Pancreas (tissue), 10 donors: Measurements from ENCODE around the gene TOP1. TPM values are rescaled to one million over a fixed set of nuclear protein-coding genes. Genes with fewer than 3 reads are reported as not detected.

Experiments used
- ATAC-seq, 4 donors: fragments of 200-7000 bp; cut with Tn5 transposase; one replicate each; pipeline versions ENCODE4 v1.8.0 to v1.9.1; 2020; ENCODE audit warnings: mild to moderate bottlenecking in 4 of 4, moderate library complexity in 4 of 4
- DNase-seq, 6 donors: peaks; one replicate each; pipeline ENCODE4 v3.0.0-alpha.2; 2020
- FAIRE-seq: peaks from 2 replicates; lab custom pipeline; 2012; peaks lifted over from hg19 to GRCh38; lab: Jason Lieb, UNC
- H3K27ac ChIP-seq, 4 donors: fragments of 200-600 bp; sonication (generic); 1 replicate in 3 of 4; 2 replicates in 1 of 4; pipeline versions ENCODE4 v1.5.0 to v1.8.0; 2020
- H3K27me3 ChIP-seq, 4 donors: fragments of 200-600 bp; one replicate each; pipeline ENCODE4 v1.8.0; 2021
- H3K36me3 ChIP-seq, 3 donors: fragments of 200-600 bp; sonication (generic) in 1 of 3; one replicate each; pipeline versions ENCODE4 v1.5.0 to v1.8.0; 2020 to 2021
- H3K4me1 ChIP-seq, 3 donors: fragments of 200-600 bp; one replicate each; pipeline ENCODE4 v1.8.0; 2021
- H3K4me3 ChIP-seq, 4 donors: fragments of 200-600 bp; sonication (generic) in 2 of 4; one replicate each; pipeline versions ENCODE4 v1.5.0 to v1.8.0; 2020 to 2021
- H3K9me3 ChIP-seq, 4 donors: fragments of 200-600 bp; one replicate each; pipeline ENCODE4 v1.8.0; 2021
- CTCF ChIP-seq, 4 donors: fragments of 200-600 bp; sonication (generic) in 3 of 4; IDR thresholded peaks; one replicate each; pipeline versions ENCODE4 v1.5.0 to v1.8.0; 2021; ENCODE audit warnings: antibody characterized with exemption in 4 of 4
- WGBS, 2 donors: extraction: QIAGEN DNeasy Blood & Tissue Kit; methylation state at CpG; one replicate each; pipeline ENCODE4 v1.1.7; 2013; 5-methylcytosine and 5-hydroxymethylcytosine counted together
- intact Hi-C, 3 donors: fragments of 100-400 bp; cut with DNase I; formaldehyde crosslinking; loops; one replicate each; pipeline versions ENCODE4 v1.11.1 to v1.14.2; 2022
- polyA plus RNA-seq, 2 donors: library from polyadenylated mRNA; stranded (reverse); fragments of 200-250 nt; gene quantifications; one replicate each; pipeline ENCODE4 v1.2.3, GENCODE V29; 2013
- total RNA-seq, 6 donors: library from RNA; stranded (reverse); fragmentation: NEBNext Ultra II Directional in 4 of 6; extraction: Animal tissue kit (Norgen Biotek cat#: 25700) in 4 of 6; gene quantifications; one replicate each; pipeline versions ENCODE4 v1.2.1 to v1.2.4, GENCODE V29; 2021 to 2023
- donor health status: healthy with polysubstance abuse.
- donor health status: DM: no; HTN: no; CAD: no; lungs with moderate emphysema.
- donor health status: DM: no; HTN: no; CAD: no.
- donor health status: control.
- donor health status: control.
- donor health status: Bipolar disorder and iron deficiency.
- donor health status: DM: yes; HTN: yes; CAD: no.
- donor health status: DM: no; HTN: no; CAD: no.
- donor health status: DM: no; HTN: no; CAD: no.
- donor health status: DM: yes; HTN: yes; CAD: no.

Gene TOP1
- total and polyA plus RNA-seq, 8 donors, result 9.6 to 25.6 (median 16.2) TPM

GRCh38 chr20:41017448-41018042 is 11.1 kb upstream of the TOP1 start:
- WGBS, 2 donors, result 66 to 68% methylated on average over 3 of the region's 3 CpGs
- FAIRE-seq, result no peak
- DNase-seq, result no peak
- no peak overlapping the region for H3K4me3 ChIP-seq
- H3K9me3 ChIP-seq, result no peaks in the 10 kb centered on the region
- no peaks in the 10 kb centered on the region for H3K36me3 ChIP-seq
- no peaks in the 10 kb centered on the region for H3K4me1 ChIP-seq
- TF ChIP-seq CTCF (IDR thresholded peaks at IDR 0.05), result no peak
- no peaks in the 10 kb centered on the region for H3K27me3 ChIP-seq
- no peak overlapping the region for H3K27ac ChIP-seq
- no peak for ATAC-seq
- intact Hi-C loops, result no loop called here

GRCh38 chr20:41018153-41018552 is 10.5 kb upstream of the TOP1 start:
- H3K9me3 ChIP-seq, result no peaks in the 10 kb centered on the region
- H3K27me3 ChIP-seq, result no peaks in the 10 kb centered on the region
- ATAC-seq (no peak), DNase-seq (no peak), FAIRE-seq (no peak)
- no peak overlapping the region for H3K27ac ChIP-seq
- H3K4me1 ChIP-seq, result no peaks in the 10 kb centered on the region
- no peak overlapping the region for H3K4me3 ChIP-seq
- H3K36me3 ChIP-seq, result no peaks in the 10 kb centered on the region
- TF ChIP-seq CTCF (IDR thresholded peaks at IDR 0.05), result no peak
- WGBS, 2 donors, result 88% methylated on average over 2 of the region's 2 CpGs
- intact Hi-C loops, result no loop called here

GRCh38 chr20:41023549-41023948 is 5.1 kb upstream of the TOP1 start:
- ATAC-seq (no peak), FAIRE-seq (no peak), DNase-seq (no peak)
- WGBS, 2 donors, result 55 to 65% methylated on average over 3 of the region's 3 CpGs
- H3K9me3 ChIP-seq, result no peaks in the 10 kb centered on the region
- no peak overlapping the region for H3K27ac ChIP-seq
- peaks cover 0 to 6% (median 0%) of the 10 kb centered on the region in 3 donors for H3K4me1 ChIP-seq
- no peaks in the 10 kb centered on the region for H3K27me3 ChIP-seq
- intact Hi-C loops, result no loop called here
- no peak overlapping the region for H3K4me3 ChIP-seq
- H3K36me3 ChIP-seq, result no peaks in the 10 kb centered on the region
- no peak for TF ChIP-seq CTCF (IDR thresholded peaks at IDR 0.05)

- intact Hi-C loops, result no loop called here
- no peak for TF ChIP-seq CTCF (IDR thresholded peaks at IDR 0.05)
- DNase-seq, result no peak
- Histone ChIP-seq H3K4me3 (no peak overlapping the region), H3K27ac (no peak overlapping the region), H3K27me3 (no peaks in the 10 kb centered on the region), H3K9me3 (no peaks in the 10 kb centered on the region), H3K36me3 (no peaks in the 10 kb centered on the region), H3K4me1 (peaks cover 10 to 30% (median 18%) of the 10 kb centered on the region in 3 donors)
- FAIRE-seq, result no peak
- no peak for ATAC-seq
- WGBS, 2 donors, result 90 to 96% methylated on average over 8 of the region's 8 CpGs
These were observed 1.3 kb upstream of the TOP1 start for GRCh38 chr20:41027366-41027765.

GRCh38 chr20:41027872-41028358 is 707 bp upstream of the TOP1 start:
- WGBS, 2 donors, result 31 to 37% methylated on average over 10 of the region's 10 CpGs

More at GRCh38 chr20:41027872-41028358, 707 bp upstream of the TOP1 start:
- no peak for TF ChIP-seq CTCF (IDR thresholded peaks at IDR 0.05)
- no peaks in the 10 kb centered on the region for H3K9me3 ChIP-seq
- DNase-seq (no peak), FAIRE-seq (no peak), ATAC-seq (no peak)
- H3K27me3 ChIP-seq, result no peaks in the 10 kb centered on the region
- H3K4me3 ChIP-seq, result peak overlapping the region in 3 of 4 donors; percentile 84 to 100 (median 98)
- H3K4me1 ChIP-seq, result peaks cover 16 to 36% (median 24%) of the 10 kb centered on the region in 3 donors
- intact Hi-C loops, result no loop called here
- H3K36me3 ChIP-seq, result no peaks in the 10 kb centered on the region
- H3K27ac ChIP-seq, result peak overlapping the region in 1 of 4 donors; percentile 94
